ENCODE results near the gene LILRB2.
"Not testable (repeated sequence)": the region's sequence is repeated elsewhere in the genome, so short reads cannot be mapped to it uniquely, and the experiment has no call there.

LILRB2 gene

DNA sequence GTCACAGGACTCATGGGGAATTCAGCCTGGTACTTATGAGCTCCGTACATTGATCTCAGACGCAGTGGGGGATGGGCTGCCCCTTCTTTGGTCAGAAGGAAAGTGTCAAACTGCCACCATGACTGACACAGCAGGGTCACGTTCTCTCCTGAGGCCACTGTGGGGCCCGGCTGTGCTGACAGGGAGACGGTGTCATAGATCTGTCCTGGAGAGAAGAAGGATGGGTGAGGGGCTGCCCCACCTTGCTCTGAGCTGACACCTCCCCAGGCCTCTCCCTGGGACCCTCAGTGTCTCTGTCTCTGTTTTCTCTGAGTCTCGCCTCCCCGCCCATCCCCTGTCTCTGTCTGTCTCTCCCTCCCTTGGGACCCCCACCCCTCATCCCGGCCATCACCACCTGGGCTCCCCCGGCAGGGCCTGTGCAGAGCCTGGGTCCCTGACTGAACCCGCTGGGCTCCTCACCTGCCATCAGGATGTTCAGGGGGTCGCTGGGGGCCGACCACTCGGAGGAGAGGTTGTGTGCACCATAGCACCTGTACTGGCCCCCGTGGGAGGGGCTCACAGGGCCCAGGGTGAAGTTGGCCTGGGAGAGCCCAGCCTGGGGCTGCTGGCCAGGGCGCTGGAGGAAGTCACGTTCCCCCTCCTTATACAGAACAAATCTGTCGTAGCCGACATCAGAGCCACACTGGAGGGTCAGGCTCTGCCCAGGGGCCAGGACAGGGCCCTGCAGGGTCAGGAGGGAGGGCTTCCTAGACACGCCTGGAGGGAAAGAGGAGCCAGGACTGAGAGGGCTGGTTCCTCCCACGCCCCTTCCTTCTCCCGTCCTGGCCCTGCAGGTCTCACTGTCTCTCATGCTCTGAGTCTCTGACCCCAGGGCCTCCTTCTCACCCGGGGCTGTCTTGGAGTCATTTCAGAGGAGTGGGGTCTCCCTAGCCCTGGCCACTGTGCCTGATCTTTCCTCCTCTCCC, 40.3 kb downstream of the LILRB2 start:
- ATAC-seq: not testable (repeated sequence)

GRCh38 chr19:54239491-54240371, 41.2 kb downstream of the LILRB2 start:
- not testable (repeated sequence) for ATAC-seq

DNA sequence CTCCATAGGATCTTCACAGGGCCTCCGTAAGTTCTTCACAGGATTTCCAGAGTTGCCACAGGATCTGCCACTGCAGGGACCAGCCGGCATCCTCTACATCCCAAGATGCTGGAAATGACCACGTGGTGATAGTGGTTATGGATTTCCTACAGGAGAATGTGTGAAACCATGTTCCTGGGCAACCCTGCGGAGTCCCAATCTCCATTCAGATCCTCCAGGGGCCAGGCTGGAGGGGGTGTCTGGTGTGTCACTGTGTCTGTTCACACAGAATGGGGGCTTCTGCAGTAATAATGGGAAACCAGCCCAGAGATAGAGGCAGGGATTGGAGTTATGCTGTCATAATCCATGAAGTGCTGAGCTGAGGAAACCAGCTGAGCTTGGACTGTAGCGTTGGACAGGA, 47.0 kb downstream of the LILRB2 start:
- TF ChIP-seq PATZ1 (CRISPR knock-in tag; IDR thresholded peaks at IDR 0.05; ENCODE audit: borderline replicate concordance): no peak
- no peak for TF ChIP-seq ZNF8 (CRISPR knock-in tag; IDR thresholded peaks at IDR 0.05)
- TF ChIP-seq OSR1 (CRISPR knock-in tag; IDR thresholded peaks at IDR 0.05): no peak
- TF ChIP-seq ISL1 (CRISPR knock-in tag; IDR thresholded peaks at IDR 0.05): no peak
- no peak for TF ChIP-seq ESRRG (CRISPR knock-in tag; IDR thresholded peaks at IDR 0.05)
- TF ChIP-seq, protein P1, sequence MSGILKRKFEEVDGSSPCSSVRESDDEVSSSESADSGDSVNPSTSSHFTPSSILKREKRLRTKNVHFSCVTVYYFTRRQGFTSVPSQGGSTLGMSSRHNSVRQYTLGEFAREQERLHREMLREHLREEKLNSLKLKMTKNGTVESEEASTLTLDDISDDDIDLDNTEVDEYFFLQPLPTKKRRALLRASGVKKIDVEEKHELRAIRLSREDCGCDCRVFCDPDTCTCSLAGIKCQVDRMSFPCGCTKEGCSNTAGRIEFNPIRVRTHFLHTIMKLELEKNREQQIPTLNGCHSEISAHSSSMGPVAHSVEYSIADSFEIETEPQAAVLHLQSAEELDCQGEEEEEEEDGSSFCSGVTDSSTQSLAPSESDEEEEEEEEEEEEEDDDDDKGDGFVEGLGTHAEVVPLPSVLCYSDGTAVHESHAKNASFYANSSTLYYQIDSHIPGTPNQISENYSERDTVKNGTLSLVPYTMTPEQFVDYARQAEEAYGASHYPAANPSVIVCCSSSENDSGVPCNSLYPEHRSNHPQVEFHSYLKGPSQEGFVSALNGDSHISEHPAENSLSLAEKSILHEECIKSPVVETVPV (CRISPR knock-in tag; IDR thresholded peaks at IDR 0.05): no peak
- no peak for TF ChIP-seq ZNF565 (CRISPR knock-in tag; conservative IDR thresholded peaks at IDR 0.05; ENCODE audit: low read depth)
- no peak for TF ChIP-seq RARB (CRISPR knock-in tag; IDR thresholded peaks at IDR 0.05)
- TF ChIP-seq, protein P2, sequence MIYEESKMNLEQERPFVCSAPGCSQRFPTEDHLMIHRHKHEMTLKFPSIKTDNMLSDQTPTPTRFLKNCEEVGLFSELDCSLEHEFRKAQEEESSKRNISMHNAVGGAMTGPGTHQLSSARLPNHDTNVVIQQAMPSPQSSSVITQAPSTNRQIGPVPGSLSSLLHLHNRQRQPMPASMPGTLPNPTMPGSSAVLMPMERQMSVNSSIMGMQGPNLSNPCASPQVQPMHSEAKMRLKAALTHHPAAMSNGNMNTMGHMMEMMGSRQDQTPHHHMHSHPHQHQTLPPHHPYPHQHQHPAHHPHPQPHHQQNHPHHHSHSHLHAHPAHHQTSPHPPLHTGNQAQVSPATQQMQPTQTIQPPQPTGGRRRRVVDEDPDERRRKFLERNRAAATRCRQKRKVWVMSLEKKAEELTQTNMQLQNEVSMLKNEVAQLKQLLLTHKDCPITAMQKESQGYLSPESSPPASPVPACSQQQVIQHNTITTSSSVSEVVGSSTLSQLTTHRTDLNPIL (CRISPR knock-in tag; IDR thresholded peaks at IDR 0.05; ENCODE audit: low read depth): no peak
- TF ChIP-seq ZC3H10 (CRISPR knock-in tag; IDR thresholded peaks at IDR 0.05): no peak
- no peak for ATAC-seq

GRCh38 chr19:54231077-54231931, 49.6 kb downstream of the LILRB2 start:
- peak; percentile 99 for ATAC-seq
- no peak for TF ChIP-seq TOX (CRISPR knock-in tag; IDR thresholded peaks at IDR 0.05; ENCODE audit: borderline replicate concordance)
- no peak for TF ChIP-seq ZFP30 (CRISPR knock-in tag; IDR thresholded peaks at IDR 0.05)
- TF ChIP-seq ISL1 (CRISPR knock-in tag; IDR thresholded peaks at IDR 0.05): no peak

DNA sequence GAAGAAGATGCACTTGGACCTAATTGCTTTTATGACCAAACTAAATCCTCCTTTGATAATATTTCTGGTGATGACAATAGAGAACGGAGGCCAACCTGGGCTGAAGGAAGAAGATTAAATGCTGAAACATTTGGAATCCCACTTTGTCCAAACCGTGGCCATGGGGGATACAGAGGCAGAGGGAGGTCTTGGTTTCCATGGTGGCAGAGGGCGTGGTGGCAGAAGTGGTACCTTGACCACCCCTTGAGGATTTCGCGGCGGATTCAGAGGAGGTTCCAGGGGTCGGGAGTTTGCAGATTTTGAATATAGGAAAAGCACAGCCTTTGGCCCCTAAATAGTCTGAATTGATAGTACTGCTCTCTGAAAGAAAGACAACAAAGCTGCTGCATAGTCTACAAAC, 50.9 kb downstream of the LILRB2 start:
- no peak for ATAC-seq
- TF ChIP-seq, protein P3, sequence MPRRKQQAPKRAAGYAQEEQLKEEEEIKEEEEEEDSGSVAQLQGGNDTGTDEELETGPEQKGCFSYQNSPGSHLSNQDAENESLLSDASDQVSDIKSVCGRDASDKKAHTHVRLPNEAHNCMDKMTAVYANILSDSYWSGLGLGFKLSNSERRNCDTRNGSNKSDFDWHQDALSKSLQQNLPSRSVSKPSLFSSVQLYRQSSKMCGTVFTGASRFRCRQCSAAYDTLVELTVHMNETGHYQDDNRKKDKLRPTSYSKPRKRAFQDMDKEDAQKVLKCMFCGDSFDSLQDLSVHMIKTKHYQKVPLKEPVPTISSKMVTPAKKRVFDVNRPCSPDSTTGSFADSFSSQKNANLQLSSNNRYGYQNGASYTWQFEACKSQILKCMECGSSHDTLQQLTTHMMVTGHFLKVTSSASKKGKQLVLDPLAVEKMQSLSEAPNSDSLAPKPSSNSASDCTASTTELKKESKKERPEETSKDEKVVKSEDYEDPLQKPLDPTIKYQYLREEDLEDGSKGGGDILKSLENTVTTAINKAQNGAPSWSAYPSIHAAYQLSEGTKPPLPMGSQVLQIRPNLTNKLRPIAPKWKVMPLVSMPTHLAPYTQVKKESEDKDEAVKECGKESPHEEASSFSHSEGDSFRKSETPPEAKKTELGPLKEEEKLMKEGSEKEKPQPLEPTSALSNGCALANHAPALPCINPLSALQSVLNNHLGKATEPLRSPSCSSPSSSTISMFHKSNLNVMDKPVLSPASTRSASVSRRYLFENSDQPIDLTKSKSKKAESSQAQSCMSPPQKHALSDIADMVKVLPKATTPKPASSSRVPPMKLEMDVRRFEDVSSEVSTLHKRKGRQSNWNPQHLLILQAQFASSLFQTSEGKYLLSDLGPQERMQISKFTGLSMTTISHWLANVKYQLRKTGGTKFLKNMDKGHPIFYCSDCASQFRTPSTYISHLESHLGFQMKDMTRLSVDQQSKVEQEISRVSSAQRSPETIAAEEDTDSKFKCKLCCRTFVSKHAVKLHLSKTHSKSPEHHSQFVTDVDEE (CRISPR knock-in tag; IDR thresholded peaks at IDR 0.05): no peak
- TF ChIP-seq SNAI2 (CRISPR knock-in tag; IDR thresholded peaks at IDR 0.05) (no peak), TCF4 (CRISPR knock-in tag; IDR thresholded peaks at IDR 0.05; ENCODE audit: borderline replicate concordance) (no peak), ZNF565 (CRISPR knock-in tag; conservative IDR thresholded peaks at IDR 0.05; ENCODE audit: low read depth) (no peak), CSDC2 (CRISPR knock-in tag; IDR thresholded peaks at IDR 0.05) (no peak), GLIS3 (CRISPR knock-in tag; IDR thresholded peaks at IDR 0.05) (no peak)
- TF ChIP-seq, protein P1 (CRISPR knock-in tag; IDR thresholded peaks at IDR 0.05): no peak
- TF ChIP-seq, protein P2 (CRISPR knock-in tag; IDR thresholded peaks at IDR 0.05; ENCODE audit: low read depth): no peak
- TF ChIP-seq, protein P4, sequence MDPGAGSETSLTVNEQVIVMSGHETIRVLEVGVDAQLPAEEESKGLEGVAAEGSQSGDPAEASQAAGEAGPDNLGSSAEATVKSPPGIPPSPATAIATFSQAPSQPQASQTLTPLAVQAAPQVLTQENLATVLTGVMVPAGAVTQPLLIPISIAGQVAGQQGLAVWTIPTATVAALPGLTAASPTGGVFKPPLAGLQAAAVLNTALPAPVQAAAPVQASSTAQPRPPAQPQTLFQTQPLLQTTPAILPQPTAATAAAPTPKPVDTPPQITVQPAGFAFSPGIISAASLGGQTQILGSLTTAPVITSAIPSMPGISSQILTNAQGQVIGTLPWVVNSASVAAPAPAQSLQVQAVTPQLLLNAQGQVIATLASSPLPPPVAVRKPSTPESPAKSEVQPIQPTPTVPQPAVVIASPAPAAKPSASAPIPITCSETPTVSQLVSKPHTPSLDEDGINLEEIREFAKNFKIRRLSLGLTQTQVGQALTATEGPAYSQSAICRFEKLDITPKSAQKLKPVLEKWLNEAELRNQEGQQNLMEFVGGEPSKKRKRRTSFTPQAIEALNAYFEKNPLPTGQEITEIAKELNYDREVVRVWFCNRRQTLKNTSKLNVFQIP (CRISPR knock-in tag; IDR thresholded peaks at IDR 0.05; ENCODE audit: borderline replicate concordance, low read depth): no peak
